H9 (cell line): ENCODE data around the gene SLC25A22. TPM values are rescaled to one million over a fixed set of nuclear protein-coding genes. Genes with fewer than 3 reads are reported as not detected.

ENCODE experiments used
- DNase-seq: peaks from one replicate; pipeline ENCODE4 v3.0.0-alpha.2; 2017
- H2AFZ ChIP-seq: one replicate; pipeline ENCODE4 v1.6.1; 2013; ENCODE audit warnings: mild to moderate bottlenecking, low read length, control low read depth, moderate library complexity
- H2AK5ac ChIP-seq: 2 replicates; pipeline ENCODE4 v1.6.1; 2013; ENCODE audit warnings: low read length, control low read depth, mixed read lengths; ENCODE audit not compliant: insufficient read length
- H2BK120ac ChIP-seq: one replicate; pipeline ENCODE4 v1.6.1; 2013; ENCODE audit warnings: low read depth, mild to moderate bottlenecking, low read length, control low read depth, inconsistent platforms; ENCODE audit not compliant: poor library complexity, severe bottlenecking
- H2BK12ac ChIP-seq: 2 replicates; pipeline ENCODE4 v1.6.1; 2013; ENCODE audit warnings: low read length, control low read depth, mixed read lengths, low read depth; ENCODE audit not compliant: insufficient read length
- H2BK15ac ChIP-seq: 2 replicates; pipeline ENCODE4 v1.6.1; 2013; ENCODE audit warnings: low read depth, low read length, control low read depth
- H2BK20ac ChIP-seq: one replicate; pipeline ENCODE4 v1.6.1; 2013; ENCODE audit warnings: low read depth, mild to moderate bottlenecking, low read length, control low read depth, inconsistent platforms; ENCODE audit not compliant: poor library complexity, severe bottlenecking
- H2BK5ac ChIP-seq: 2 replicates; pipeline ENCODE4 v1.6.1; 2013; ENCODE audit warnings: low read length, control low read depth, mixed read lengths; ENCODE audit not compliant: insufficient read length
- H3K14ac ChIP-seq: 2 replicates; pipeline ENCODE4 v1.6.1; 2013; ENCODE audit warnings: low read length, control low read depth; ENCODE audit not compliant: insufficient read depth
- H3K18ac ChIP-seq: 2 replicates; pipeline ENCODE4 v1.6.1; 2013; ENCODE audit warnings: low read depth, mild to moderate bottlenecking, mixed read lengths, low read length, control low read depth; ENCODE audit not compliant: insufficient read length
- H3K23ac ChIP-seq: 2 replicates; pipeline ENCODE4 v1.6.1; 2013; ENCODE audit warnings: low read length, control low read depth, mixed read lengths, low read depth; ENCODE audit not compliant: insufficient read length
- H3K23me2 ChIP-seq: 2 replicates; pipeline ENCODE4 v1.6.1; 2013; ENCODE audit warnings: low read depth, mild to moderate bottlenecking, mixed read lengths, low read length, control low read depth; ENCODE audit not compliant: insufficient read length, poor library complexity, severe bottlenecking
- H3K27ac ChIP-seq: 2 replicates; pipeline ENCODE4 v1.5.1; 2013; ENCODE audit warnings: low read length, control low read depth, mixed read lengths, low read depth; ENCODE audit not compliant: insufficient read length
- H3K27me3 ChIP-seq: 2 replicates; pipeline ENCODE4 v1.6.1; 2013; ENCODE audit warnings: low read length, control low read depth, inconsistent platforms; ENCODE audit not compliant: insufficient read depth
- H3K4ac ChIP-seq: 2 replicates; pipeline ENCODE4 v1.6.1; 2013; ENCODE audit warnings: low read depth, mild to moderate bottlenecking, control low read depth, inconsistent platforms, low read length, moderate library complexity
- H3K4me1 ChIP-seq: 2 replicates; pipeline ENCODE4 v1.6.1; 2013; ENCODE audit warnings: low read length, control low read depth, inconsistent platforms; ENCODE audit not compliant: insufficient read depth
- H3K4me2 ChIP-seq: 2 replicates; pipeline ENCODE4 v1.6.1; 2013; ENCODE audit warnings: low read length, control low read depth, mixed read lengths; ENCODE audit not compliant: insufficient read length, insufficient read depth
- H3K56ac ChIP-seq: 2 replicates; pipeline ENCODE4 v1.6.1; 2013; ENCODE audit warnings: low read depth, mild to moderate bottlenecking, mixed read lengths, low read length, control low read depth; ENCODE audit not compliant: insufficient read length
- H3K79me1 ChIP-seq: 2 replicates; pipeline ENCODE4 v1.6.1; 2013; ENCODE audit warnings: low read depth, mild to moderate bottlenecking, moderate library complexity, low read length, control low read depth, inconsistent platforms; ENCODE audit not compliant: insufficient read depth, poor library complexity, severe bottlenecking
- H3K79me2 ChIP-seq: 2 replicates; pipeline ENCODE4 v1.6.1; 2013; ENCODE audit warnings: low read length, control low read depth, inconsistent platforms; ENCODE audit not compliant: insufficient read depth
- H3K9ac ChIP-seq: 2 replicates; pipeline ENCODE4 v1.6.1; 2013; ENCODE audit warnings: low read length, control low read depth, mixed read lengths; ENCODE audit not compliant: insufficient read length; ENCODE audit errors: extremely low read depth
- H3K9me3 ChIP-seq: one replicate; pipeline ENCODE4 v1.6.1; 2013; ENCODE audit warnings: low read depth, low read length, inconsistent platforms; ENCODE audit not compliant: control insufficient read depth
- H3T11ph ChIP-seq: one replicate; pipeline ENCODE4 v1.6.1; 2013; ENCODE audit warnings: mild to moderate bottlenecking, low read length, control low read depth, inconsistent platforms
- H4K20me1 ChIP-seq: one replicate; pipeline ENCODE4 v1.6.1; 2013; ENCODE audit not compliant: control insufficient read depth, insufficient read length, insufficient read depth
- H4K5ac ChIP-seq: 2 replicates; pipeline ENCODE4 v1.6.1; 2013; ENCODE audit warnings: low read depth, mild to moderate bottlenecking, mixed read lengths, low read length, control low read depth; ENCODE audit not compliant: insufficient read length
- H4K8ac ChIP-seq: replicated peaks from 2 replicates; pipeline ENCODE4 v1.6.1; 2013; ENCODE audit warnings: low read length, control low read depth, mixed read lengths, low read depth; ENCODE audit not compliant: insufficient read length
- H4K91ac ChIP-seq: 2 replicates; pipeline ENCODE4 v1.6.1; 2013; ENCODE audit warnings: low read depth, mild to moderate bottlenecking, moderate library complexity, mixed read lengths, low read length, control low read depth; ENCODE audit not compliant: insufficient read length
- H3K27ac Mint-ChIP-seq, 3 experiments: 2 replicates in 2 of 3; 3 replicates in 1 of 3; pipeline ENCODE4 v1.8.0; 2020 to 2021; ENCODE audit warnings: mixed read lengths in 3 of 3, mild to moderate bottlenecking in 1 of 3, moderate library complexity in 1 of 3
- H3K27me3 Mint-ChIP-seq: 2 replicates; pipeline ENCODE4 v1.8.0; 2021; ENCODE audit warnings: low read depth, mild to moderate bottlenecking, moderate library complexity, mixed read lengths
- H3K36me3 Mint-ChIP-seq, 3 experiments: 2 replicates in 2 of 3; 3 replicates in 1 of 3; pipeline ENCODE4 v1.8.0; 2020 to 2021; ENCODE audit warnings: low read depth in 3 of 3, mixed read lengths in 3 of 3; ENCODE audit not compliant: insufficient read depth in 1 of 3
- H3K4me1 Mint-ChIP-seq, 2 experiments: 2 replicates each; pipeline ENCODE4 v1.8.0; 2020; ENCODE audit warnings: mixed read lengths in 2 of 2
- H3K4me3 Mint-ChIP-seq, 2 experiments: 2 replicates in 1 of 2; 3 replicates in 1 of 2; pipeline ENCODE4 v1.8.0; 2020 to 2021; ENCODE audit warnings: mild to moderate bottlenecking in 2 of 2, mixed read lengths in 2 of 2, moderate library complexity in 1 of 2
- H3K9me3 Mint-ChIP-seq, 2 experiments: 2 replicates in 1 of 2; 3 replicates in 1 of 2; pipeline ENCODE4 v1.8.0; 2020; ENCODE audit warnings: mild to moderate bottlenecking in 2 of 2, mixed read lengths in 2 of 2, moderate library complexity in 1 of 2
- WGBS: extraction: QIAGEN DNeasy Blood & Tissue Kit; methylation state at CpG from one replicate; pipeline ENCODE4 v1.1.7; 2013; ENCODE audit warnings: missing lambda C conversion rate, low lambda C conversion rate, mixed read lengths; ENCODE audit not compliant: insufficient read length; ENCODE audit errors: extremely low coverage; 5-methylcytosine and 5-hydroxymethylcytosine counted together
- total RNA-seq: library from RNA; stranded (reverse); gene quantifications from 2 replicates; pipeline ENCODE4 v1.2.1, GENCODE V29; 2021
- TF ChIP-seq, protein P1 (sequence below): fragments of 200-600 bp; sonication (generic); conservative IDR thresholded peaks from 3 replicates; pipeline ENCODE4 v1.8.0; 2021; ENCODE audit warnings: antibody characterized with exemption, mild to moderate bottlenecking

SLC25A22 gene
- total RNA-seq, 1 experiment from 2014 or later: 51.9 TPM

GRCh38 chr11:772429-773390 is 25.4 kb downstream of the SLC25A22 start:
- no peak overlapping the region for H3K27ac ChIP-seq
- H3K27me3 Mint-ChIP-seq: no peaks in the 10 kb centered on the region

More at GRCh38 chr11:772429-773390, 25.4 kb downstream of the SLC25A22 start:
- Mint-ChIP-seq H3K9me3 (no peaks in the 10 kb centered on the region), H3K36me3 (peaks cover 2 to 24% (median 18%) of the 10 kb centered on the region in 3 experiments; a peak in 6 of 7 replicates), H3K4me3 (no peak overlapping the region), H3K4me1 (peaks cover 10 to 14% of the 10 kb centered on the region in 2 experiments), H3K27ac (no peak overlapping the region)
- no peak overlapping the region for H2BK20ac ChIP-seq
- no peak overlapping the region for H2BK12ac ChIP-seq
- no peaks in the 10 kb centered on the region for H4K20me1 ChIP-seq
- peaks cover 8% of the 10 kb centered on the region for H3K79me1 ChIP-seq
- no peak overlapping the region; the same call in 1 of the 2 replicates for H3K14ac ChIP-seq
- H3K18ac ChIP-seq: no peak overlapping the region
- H2BK120ac ChIP-seq: no peak overlapping the region
- no peaks in the 10 kb centered on the region for H3K9me3 ChIP-seq
- TF ChIP-seq, protein P1, sequence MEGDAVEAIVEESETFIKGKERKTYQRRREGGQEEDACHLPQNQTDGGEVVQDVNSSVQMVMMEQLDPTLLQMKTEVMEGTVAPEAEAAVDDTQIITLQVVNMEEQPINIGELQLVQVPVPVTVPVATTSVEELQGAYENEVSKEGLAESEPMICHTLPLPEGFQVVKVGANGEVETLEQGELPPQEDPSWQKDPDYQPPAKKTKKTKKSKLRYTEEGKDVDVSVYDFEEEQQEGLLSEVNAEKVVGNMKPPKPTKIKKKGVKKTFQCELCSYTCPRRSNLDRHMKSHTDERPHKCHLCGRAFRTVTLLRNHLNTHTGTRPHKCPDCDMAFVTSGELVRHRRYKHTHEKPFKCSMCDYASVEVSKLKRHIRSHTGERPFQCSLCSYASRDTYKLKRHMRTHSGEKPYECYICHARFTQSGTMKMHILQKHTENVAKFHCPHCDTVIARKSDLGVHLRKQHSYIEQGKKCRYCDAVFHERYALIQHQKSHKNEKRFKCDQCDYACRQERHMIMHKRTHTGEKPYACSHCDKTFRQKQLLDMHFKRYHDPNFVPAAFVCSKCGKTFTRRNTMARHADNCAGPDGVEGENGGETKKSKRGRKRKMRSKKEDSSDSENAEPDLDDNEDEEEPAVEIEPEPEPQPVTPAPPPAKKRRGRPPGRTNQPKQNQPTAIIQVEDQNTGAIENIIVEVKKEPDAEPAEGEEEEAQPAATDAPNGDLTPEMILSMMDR: no peak
- H3T11ph ChIP-seq: no peak overlapping the region
- no peaks in the 10 kb centered on the region for H3K27me3 ChIP-seq
- H3K9ac ChIP-seq: no peak overlapping the region
- no peak overlapping the region for H2AK5ac ChIP-seq
- peaks cover 7% of the 10 kb centered on the region for H3K23me2 ChIP-seq
- no peak overlapping the region for H4K91ac ChIP-seq
- no CpG with 5 or more reads among the region's 34 CpGs for WGBS
- no peak overlapping the region for H3K56ac ChIP-seq
- DNase-seq: no peak
- no peak overlapping the region for H4K8ac ChIP-seq
- H3K4me1 ChIP-seq: no peaks in the 10 kb centered on the region
- no peak overlapping the region for H4K5ac ChIP-seq
- no peak overlapping the region for H3K23ac ChIP-seq
- H3K79me2 ChIP-seq: peaks cover 4% of the 10 kb centered on the region; the same call in 1 of the 2 replicates
- H3K4ac ChIP-seq: no peak overlapping the region
- H3K4me2 ChIP-seq: no peak overlapping the region
- no peak overlapping the region for H2AFZ ChIP-seq
- H2BK15ac ChIP-seq: no peak overlapping the region
- no peak overlapping the region for H2BK5ac ChIP-seq
